ENCODE data around the gene TMEM183A. TPM values are rescaled to one million over a fixed set of nuclear protein-coding genes. Genes with fewer than 3 reads are reported as not detected.

TMEM183A gene
- total RNA-seq, 1 experiment from 2014 or later, result 64.7 TPM

DNA sequence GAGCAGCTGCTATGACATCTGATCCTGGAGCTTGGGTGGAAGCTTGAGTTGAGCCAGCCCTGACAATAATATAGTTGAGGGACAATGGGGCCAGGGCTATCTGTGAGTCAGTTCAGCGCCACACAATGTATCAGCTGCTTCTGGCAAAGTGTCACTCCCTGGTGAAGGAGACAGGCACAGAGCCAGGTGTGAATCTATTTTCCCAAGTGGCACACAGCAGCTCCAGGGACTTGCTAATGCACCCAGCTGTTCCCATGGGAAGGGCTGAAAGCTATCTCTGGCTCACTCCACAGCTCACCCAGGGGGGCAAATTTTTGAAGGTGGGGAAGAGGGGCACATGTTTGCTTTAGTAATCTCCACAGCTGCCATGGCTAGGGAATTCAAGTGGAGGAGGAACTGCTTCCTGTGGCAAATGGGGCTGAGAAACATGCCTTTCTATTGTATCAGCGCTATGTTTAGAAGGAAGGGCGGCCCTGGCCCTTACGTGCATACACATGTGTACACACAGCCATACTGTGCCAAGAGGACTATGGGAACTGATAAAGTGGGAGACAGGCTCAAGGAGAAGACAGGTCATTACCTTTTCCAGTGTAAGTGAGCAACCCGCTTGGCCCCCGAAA, 42.3 kb upstream of the TMEM183A start:
- no TSS peak for BruUV-seq (replicated peaks)
- ATAC-seq, result no peak

More for the DNA sequence above, 42.3 kb upstream of the TMEM183A start:
- CTCF ChIA-PET, result no interaction called here
- H3K9ac ChIP-seq (ENCODE audit: low read length), result no peak overlapping the region
- no peaks in the 10 kb centered on the region for H3K9me2 ChIP-seq (ENCODE audit: insufficient read depth)
- POLR2A ChIA-PET, result no interaction called here
- H3K27me3 ChIP-seq (ENCODE audit: insufficient read depth, low read length), result no peaks in the 10 kb centered on the region
- TF ChIP-seq, protein P1, sequence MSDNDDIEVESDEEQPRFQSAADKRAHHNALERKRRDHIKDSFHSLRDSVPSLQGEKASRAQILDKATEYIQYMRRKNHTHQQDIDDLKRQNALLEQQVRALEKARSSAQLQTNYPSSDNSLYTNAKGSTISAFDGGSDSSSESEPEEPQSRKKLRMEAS (IDR thresholded peaks at IDR 0.05), result no peak
- TF ChIP-seq TCF7L2 (IDR thresholded peaks at IDR 0.05; ENCODE audit: borderline replicate concordance, extremely low read depth, insufficient read depth, insufficient read length), result no peak
- no peak for TF ChIP-seq EGR1 (IDR thresholded peaks at IDR 0.05; ENCODE audit: low read depth)
- TF ChIP-seq SIN3A (IDR thresholded peaks at IDR 0.05; ENCODE audit: low read depth), result no peak
- no peak for TF ChIP-seq EZH2 (IDR thresholded peaks at IDR 0.05)
- TF ChIP-seq EZH2phosphoT487 (IDR thresholded peaks at IDR 0.05; ENCODE audit: borderline replicate concordance), result no peak
- no peak for TF ChIP-seq CTCF (IDR thresholded peaks at IDR 0.05 in 2 of 3, conservative IDR thresholded peaks at IDR 0.05 in 1 of 3; ENCODE audit: borderline replicate concordance in 1 of 3, insufficient read depth in 1 of 3, low read depth in 2 of 3, low read length in 2 of 3)
- TF ChIP-seq SP1 (IDR thresholded peaks at IDR 0.05; ENCODE audit: low read depth), result no peak
- no peak for TF ChIP-seq YY1 (IDR thresholded peaks at IDR 0.05; ENCODE audit: extremely low read depth, insufficient replicate concordance, low read depth, low read length)
- TF ChIP-seq, protein P2, sequence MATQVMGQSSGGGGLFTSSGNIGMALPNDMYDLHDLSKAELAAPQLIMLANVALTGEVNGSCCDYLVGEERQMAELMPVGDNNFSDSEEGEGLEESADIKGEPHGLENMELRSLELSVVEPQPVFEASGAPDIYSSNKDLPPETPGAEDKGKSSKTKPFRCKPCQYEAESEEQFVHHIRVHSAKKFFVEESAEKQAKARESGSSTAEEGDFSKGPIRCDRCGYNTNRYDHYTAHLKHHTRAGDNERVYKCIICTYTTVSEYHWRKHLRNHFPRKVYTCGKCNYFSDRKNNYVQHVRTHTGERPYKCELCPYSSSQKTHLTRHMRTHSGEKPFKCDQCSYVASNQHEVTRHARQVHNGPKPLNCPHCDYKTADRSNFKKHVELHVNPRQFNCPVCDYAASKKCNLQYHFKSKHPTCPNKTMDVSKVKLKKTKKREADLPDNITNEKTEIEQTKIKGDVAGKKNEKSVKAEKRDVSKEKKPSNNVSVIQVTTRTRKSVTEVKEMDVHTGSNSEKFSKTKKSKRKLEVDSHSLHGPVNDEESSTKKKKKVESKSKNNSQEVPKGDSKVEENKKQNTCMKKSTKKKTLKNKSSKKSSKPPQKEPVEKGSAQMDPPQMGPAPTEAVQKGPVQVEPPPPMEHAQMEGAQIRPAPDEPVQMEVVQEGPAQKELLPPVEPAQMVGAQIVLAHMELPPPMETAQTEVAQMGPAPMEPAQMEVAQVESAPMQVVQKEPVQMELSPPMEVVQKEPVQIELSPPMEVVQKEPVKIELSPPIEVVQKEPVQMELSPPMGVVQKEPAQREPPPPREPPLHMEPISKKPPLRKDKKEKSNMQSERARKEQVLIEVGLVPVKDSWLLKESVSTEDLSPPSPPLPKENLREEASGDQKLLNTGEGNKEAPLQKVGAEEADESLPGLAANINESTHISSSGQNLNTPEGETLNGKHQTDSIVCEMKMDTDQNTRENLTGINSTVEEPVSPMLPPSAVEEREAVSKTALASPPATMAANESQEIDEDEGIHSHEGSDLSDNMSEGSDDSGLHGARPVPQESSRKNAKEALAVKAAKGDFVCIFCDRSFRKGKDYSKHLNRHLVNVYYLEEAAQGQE (IDR thresholded peaks at IDR 0.05; ENCODE audit: low read depth), result no peak
- TF ChIP-seq JUND (IDR thresholded peaks at IDR 0.05), result no peak
- no peak for TF ChIP-seq ZFX (IDR thresholded peaks at IDR 0.05)
- TF ChIP-seq FOSL1 (IDR thresholded peaks at IDR 0.05; ENCODE audit: low read depth), result no peak
- TF ChIP-seq POLR2AphosphoS5 (IDR thresholded peaks at IDR 0.05; ENCODE audit: low read depth, low read length), result no peak
- TF ChIP-seq ZBTB33 (IDR thresholded peaks at IDR 0.05; ENCODE audit: extremely low read depth, insufficient replicate concordance, low read length), result no peak
- TF ChIP-seq RAD21 (IDR thresholded peaks at IDR 0.05; ENCODE audit: low read depth), result no peak
- TF ChIP-seq POLR2A (IDR thresholded peaks at IDR 0.05; ENCODE audit: borderline replicate concordance, extremely low read depth, insufficient read depth, insufficient read length), result no peak
- TF ChIP-seq CBX3 (IDR thresholded peaks at IDR 0.05; ENCODE audit: low read depth), result no peak
- no peak for TF ChIP-seq ZNF274 (IDR thresholded peaks at IDR 0.05; ENCODE audit: low read depth, low read length)
- no peak for DNase-seq (ENCODE audit: low read depth, low spot score)
- RAD21 ChIA-PET (ENCODE audit: low non-redundant PET in 1 of 2, low total read pairs in 2 of 2, uncharacterized antibody in 2 of 2, unreplicated experiment in 2 of 2), result no interaction called here
- no peaks in the 10 kb centered on the region for H3K36me3 ChIP-seq (ENCODE audit: control insufficient read depth in 1 of 2, insufficient read depth in 2 of 2, low read length in 2 of 2)
- no peak overlapping the region for H3K4me3 ChIP-seq (replicated peaks in 1 of 2; ENCODE audit: low read depth in 1 of 2, low read length in 2 of 2)
- H3K79me2 ChIP-seq (ENCODE audit: insufficient read depth, low read length), result peaks cover 5% of the 10 kb centered on the region; the same call in 1 of the 2 replicates
- intact Hi-C loops (cut with micrococcal nuclease), result no loop called here
- H3K27ac ChIP-seq (ENCODE audit: low read depth, low read length), result no peak overlapping the region
- no peaks in the 10 kb centered on the region for H4K20me1 ChIP-seq (ENCODE audit: insufficient read depth)
- peaks cover 13 to 28% of the 10 kb centered on the region in 2 experiments for H3K4me1 ChIP-seq (ENCODE audit: control insufficient read depth in 1 of 2, insufficient read depth in 2 of 2, low read length in 2 of 2)
- H3K9me3 ChIP-seq (ENCODE audit: control insufficient read depth in 1 of 2, insufficient read depth in 1 of 2, low read depth in 1 of 2, low read length in 2 of 2), result no peaks in the 10 kb centered on the region
- no peak overlapping the region for H2AFZ ChIP-seq (ENCODE audit: low read depth, low read length, poor library complexity, severe bottlenecking)
- no peak overlapping the region for H3K4me2 ChIP-seq (ENCODE audit: low read length)
